WTC11 (cell line): ENCODE data around the gene CD4.

Experiments used
- ATF3 ChIP-seq: sonication (generic); formaldehyde crosslinking; conservative IDR thresholded peaks from 2 replicates; pipeline ENCODE4 v1.8.1; 2022; ENCODE audit warnings: mild to moderate bottlenecking, missing genetic modification reagents
- CTCF ChIP-seq: fragments of 200-600 bp; IDR thresholded peaks from 2 replicates; pipeline ENCODE4 v1.8.0; 2022; ENCODE audit warnings: antibody characterized with exemption
- E2F4 ChIP-seq: sonication (generic); formaldehyde crosslinking; IDR thresholded peaks from 2 replicates; pipeline ENCODE4 v1.8.1; 2022; ENCODE audit warnings: low read depth, mild to moderate bottlenecking, moderate library complexity, missing genetic modification reagents, borderline replicate concordance
- RELA ChIP-seq: sonication (generic); formaldehyde crosslinking; IDR thresholded peaks from 2 replicates; pipeline ENCODE4 v1.8.1; 2022; ENCODE audit warnings: missing genetic modification reagents, mild to moderate bottlenecking, borderline replicate concordance
- TCF7 ChIP-seq: sonication (generic); formaldehyde crosslinking; IDR thresholded peaks from 2 replicates; pipeline ENCODE4 v1.8.0; 2022; ENCODE audit warnings: mild to moderate bottlenecking, low read depth, missing genetic modification reagents, moderate library complexity
- USF1 ChIP-seq: sonication (generic); formaldehyde crosslinking; IDR thresholded peaks from 2 replicates; pipeline ENCODE4 v1.8.0; 2022; ENCODE audit warnings: mild to moderate bottlenecking, missing genetic modification reagents
- USF2 ChIP-seq: sonication (generic); formaldehyde crosslinking; IDR thresholded peaks from 2 replicates; pipeline ENCODE4 v1.8.1; 2023; ENCODE audit warnings: mild to moderate bottlenecking, missing genetic modification reagents, moderate library complexity
- ZNF121 ChIP-seq: sonication (generic); formaldehyde crosslinking; IDR thresholded peaks from 2 replicates; pipeline ENCODE4 v1.8.0; 2023; ENCODE audit warnings: missing genetic modification reagents
- ZNF138 ChIP-seq: sonication (generic); formaldehyde crosslinking; conservative IDR thresholded peaks from 2 replicates; pipeline ENCODE4 v1.8.1; 2022; ENCODE audit warnings: mild to moderate bottlenecking, moderate library complexity, missing genetic modification reagents
- ZNF263 ChIP-seq: sonication (generic); formaldehyde crosslinking; IDR thresholded peaks from 2 replicates; pipeline ENCODE4 v1.8.1; 2022; ENCODE audit warnings: low read depth, mild to moderate bottlenecking, moderate library complexity, missing genetic modification reagents

- no peak for TF ChIP-seq CTCF
- TF ChIP-seq TCF7 (CRISPR knock-in tag): no peak
- no peak for TF ChIP-seq ATF3 (CRISPR knock-in tag)
- TF ChIP-seq ZNF263 (CRISPR knock-in tag): no peak
- no peak for TF ChIP-seq E2F4 (CRISPR knock-in tag)
- no peak for TF ChIP-seq ZNF121 (CRISPR knock-in tag)
- no peak for TF ChIP-seq USF2
- no peak for TF ChIP-seq RELA (CRISPR knock-in tag)
- TF ChIP-seq ZNF138 (CRISPR knock-in tag): no peak
- no peak for TF ChIP-seq USF1 (CRISPR knock-in tag)
Measured at GRCh38 chr12:6786416-6787094, 2.8 kb upstream of the CD4 start.
